Measurements from ENCODE around the gene NLK. TPM values are rescaled to one million over a fixed set of nuclear protein-coding genes. Genes with fewer than 3 reads are reported as not detected.

NLK gene
- total and polyA plus RNA-seq, 2 of the 4 experiments (the other 2 are of a cell fraction): 15.3 to 23.3 TPM

GRCh38 chr17:28097901-28098300, 55.4 kb downstream of the NLK start:
- no peaks in the 10 kb centered on the region for H3K9me1 ChIP-seq (ENCODE audit: insufficient read depth, low read length)
- H4K91ac ChIP-seq (ENCODE audit: insufficient read depth, low read depth, low read length): no peak overlapping the region
- H2BK20ac ChIP-seq (ENCODE audit: low read depth, low read length): no peak overlapping the region
- H4K20me1 ChIP-seq (ENCODE audit: insufficient read depth, low read length): peaks cover 28% of the 10 kb centered on the region
- ATAC-seq (ENCODE audit: low read depth) (no peak), DNase-seq (no peak)
- H2AK9ac ChIP-seq (replicated peaks; ENCODE audit: low read depth, low read length, poor library complexity): no peak overlapping the region
- no TSS peak for BruUV-seq (replicated peaks)
- TF ChIP-seq ELK1 (IDR thresholded peaks at IDR 0.05; ENCODE audit: borderline replicate concordance, low read depth, low read length): no peak
- TF ChIP-seq RCOR1 (IDR thresholded peaks at IDR 0.05; ENCODE audit: insufficient replicate concordance, low read length): no peak
- TF ChIP-seq NFE2L2 (IDR thresholded peaks at IDR 0.05; ENCODE audit: low read depth, low read length): no peak
- no peak for TF ChIP-seq BHLHE40 (IDR thresholded peaks at IDR 0.05; ENCODE audit: low read depth, low read length)
- TF ChIP-seq MXI1 (IDR thresholded peaks at IDR 0.05; ENCODE audit: borderline replicate concordance, low read depth, low read length): no peak
- TF ChIP-seq CHD1 (IDR thresholded peaks at IDR 0.05; ENCODE audit: low read depth, low read length): no peak
- TF ChIP-seq USF2 (IDR thresholded peaks at IDR 0.05; ENCODE audit: low read depth, low read length): no peak
- TF ChIP-seq POLR2A (IDR thresholded peaks at IDR 0.05; ENCODE audit: low read depth, low read length): no peak
- no peak for TF ChIP-seq RFX5 (IDR thresholded peaks at IDR 0.05; ENCODE audit: low read depth, low read length)
- TF ChIP-seq CEBPB (IDR thresholded peaks at IDR 0.05; ENCODE audit: low read depth, low read length): no peak
- TF ChIP-seq FOS (IDR thresholded peaks at IDR 0.05; ENCODE audit: low read depth, low read length): no peak
- no peak for TF ChIP-seq CTCF (conservative IDR thresholded peaks at IDR 0.05; ENCODE audit: low read depth, low read length)
- no peak for TF ChIP-seq SMC3 (IDR thresholded peaks at IDR 0.05; ENCODE audit: low read depth, low read length)
- no peak for TF ChIP-seq RAD21 (IDR thresholded peaks at IDR 0.05; ENCODE audit: low read length)
- TF ChIP-seq MAFK (IDR thresholded peaks at IDR 0.05; ENCODE audit: low read depth, low read length): no peak
- no peak for TF ChIP-seq MAZ (IDR thresholded peaks at IDR 0.05; ENCODE audit: borderline replicate concordance, low read depth, low read length)
- H3K4me1 ChIP-seq (ENCODE audit: control insufficient read depth, insufficient read depth, low read length): 0 out of 2 replicates have a peak, but pooled peaks cover 1% of the 10 kb centered on the region
- H3K18ac ChIP-seq (ENCODE audit: low read depth, low read length): no peak overlapping the region
- no peak overlapping the region for H3K9ac ChIP-seq (ENCODE audit: low read depth, low read length)
- no peaks in the 10 kb centered on the region for H3K36me3 ChIP-seq (ENCODE audit: control insufficient read depth, insufficient read depth, low read length)
- no peak overlapping the region for H3K27ac ChIP-seq (ENCODE audit: insufficient read depth, low read length)
- H3K4me2 ChIP-seq (ENCODE audit: low read depth, low read length): no peak overlapping the region
- no peak overlapping the region for H2BK120ac ChIP-seq (ENCODE audit: low read depth, low read length)
- no CpG with 5 or more reads among the region's 2 CpGs for WGBS, 2 experiments (ENCODE audit: extremely low coverage in 2 of 2, insufficient read length in 1 of 2)
- H3K4me3 ChIP-seq (ENCODE audit: insufficient read depth, low read depth, low read length): no peak overlapping the region
- H4K5ac ChIP-seq (ENCODE audit: low read depth, low read length): no peak overlapping the region
- no peak overlapping the region for H3K56ac ChIP-seq (ENCODE audit: extremely low read depth, insufficient read depth, low read length)
- H3K79me1 ChIP-seq (ENCODE audit: low read depth in 1 of 2, low read length in 2 of 2): peaks cover 9 to 47% of the 10 kb centered on the region in 2 experiments
- H2BK15ac ChIP-seq (ENCODE audit: low read depth, low read length): no peak overlapping the region
- in situ Hi-C loops (cut with MboI; ENCODE audit: low sequenced_read_pairs): no loop called here
- no peak overlapping the region for H3K14ac ChIP-seq (replicated peaks; ENCODE audit: low read depth, low read length)
- POLR2A ChIA-PET (ENCODE audit: unreplicated experiment): no interaction called here
- H2AFZ ChIP-seq (replicated peaks; ENCODE audit: low read length, poor library complexity): no peak overlapping the region
- no peak overlapping the region for H2BK5ac ChIP-seq (ENCODE audit: low read depth, low read length, poor library complexity, severe bottlenecking)
- no peaks in the 10 kb centered on the region for H3K9me3 ChIP-seq (ENCODE audit: control insufficient read depth, insufficient read depth, low read length)
- H3K23ac ChIP-seq (ENCODE audit: low read depth, low read length): no peak overlapping the region
- intact Hi-C loops (cut with micrococcal nuclease): no loop called here
- no peak overlapping the region for H4K8ac ChIP-seq (ENCODE audit: low read depth in 2 of 2, low read length in 2 of 2)
- CTCF ChIA-PET: no interaction called here
- no peak overlapping the region for H2AK5ac ChIP-seq (ENCODE audit: low read depth, low read length)
- no peaks in the 10 kb centered on the region for H3K27me3 ChIP-seq (ENCODE audit: control insufficient read depth, insufficient read depth, low read length)
- dilution Hi-C loops (cut with HindIII; ENCODE audit: low sequenced_read_pairs, unreplicated experiment): no loop called here
- no peak overlapping the region for H3K4ac ChIP-seq (ENCODE audit: low read depth, low read length)

Data from IMR-90 (cell line).